Esophagus squamous epithelium (tissue), 5 donors: ENCODE results near the gene ACR. TPM values are rescaled to one million over a fixed set of nuclear protein-coding genes. Genes with fewer than 3 reads are reported as not detected.

Experiments
- DNase-seq: peaks from one replicate; lab custom pipeline; 2025; lab: John Stamatoyannopoulos, UW
- H3K27ac ChIP-seq, 4 donors: fragments of 200-600 bp; sonication (generic); one replicate each; pipeline ENCODE4 v1.5.1; 2016 to 2019; ENCODE audit warnings: mild to moderate bottlenecking in 1 of 4
- H3K27me3 ChIP-seq, 4 donors: fragments of 200-600 bp; sonication (generic); 1 replicate in 3 of 4; 2 replicates in 1 of 4; pipeline versions ENCODE4 v1.5.1 to v1.6.0; 2017 to 2021; ENCODE audit warnings: antibody characterized with exemption in 1 of 4
- H3K36me3 ChIP-seq, 3 donors: fragments of 200-600 bp; sonication (generic); one replicate each; pipeline ENCODE4 v1.5.1; 2016 to 2019
- H3K4me1 ChIP-seq, 3 donors: fragments of 200-600 bp; sonication (generic); one replicate each; pipeline ENCODE4 v1.5.1; 2017 to 2019
- H3K4me3 ChIP-seq, 4 donors: fragments of 200-600 bp; sonication (generic); 1 replicate in 3 of 4; 2 replicates in 1 of 4; pipeline ENCODE4 v1.5.1; 2016 to 2019; ENCODE audit warnings: mild to moderate bottlenecking in 2 of 4, moderate library complexity in 1 of 4
- H3K9me3 ChIP-seq, 3 donors: fragments of 200-600 bp; sonication (generic); one replicate each; pipeline ENCODE4 v1.5.1; 2016 to 2019
- POLR2A ChIP-seq, 4 donors: fragments of 450-650 bp; IDR thresholded peaks; one replicate each; pipeline ENCODE4 v1.6.1; 2017; ENCODE audit warnings: antibody characterized with exemption in 4 of 4, mild to moderate bottlenecking in 4 of 4, moderate library complexity in 3 of 4
- WGBS, 2 donors: methylation state at CpG; one replicate each; pipeline ENCODE4 v1.1.5; 2018; 5-methylcytosine and 5-hydroxymethylcytosine counted together
- intact Hi-C: fragments of 100-400 bp; cut with DNase I; formaldehyde crosslinking; loops from one replicate; pipeline ENCODE4 v1.15.0; 2022
- total RNA-seq, 4 donors: library from RNA; depleted of rRNA; stranded (reverse); fragments of >200 nt; gene quantifications; one replicate each; pipeline ENCODE4 v1.1.0, GENCODE V29; 2016
- TF ChIP-seq, protein P1 (sequence below), 6 experiments: fragments of 450-650 bp in 4 of 6; fragments of 200-600 bp in 2 of 6; sonication (generic) in 2 of 6; IDR thresholded peaks; one replicate each; pipeline ENCODE4 v1.5.1; 2016 to 2019; ENCODE audit warnings: antibody characterized with exemption in 6 of 6, mild to moderate bottlenecking in 4 of 6, moderate library complexity in 4 of 6
- donor health status: DM: yes; HTN: yes; CAD: no.

ACR gene
- total RNA-seq, 4 donors from 2014 or later, result not detected

DNA sequence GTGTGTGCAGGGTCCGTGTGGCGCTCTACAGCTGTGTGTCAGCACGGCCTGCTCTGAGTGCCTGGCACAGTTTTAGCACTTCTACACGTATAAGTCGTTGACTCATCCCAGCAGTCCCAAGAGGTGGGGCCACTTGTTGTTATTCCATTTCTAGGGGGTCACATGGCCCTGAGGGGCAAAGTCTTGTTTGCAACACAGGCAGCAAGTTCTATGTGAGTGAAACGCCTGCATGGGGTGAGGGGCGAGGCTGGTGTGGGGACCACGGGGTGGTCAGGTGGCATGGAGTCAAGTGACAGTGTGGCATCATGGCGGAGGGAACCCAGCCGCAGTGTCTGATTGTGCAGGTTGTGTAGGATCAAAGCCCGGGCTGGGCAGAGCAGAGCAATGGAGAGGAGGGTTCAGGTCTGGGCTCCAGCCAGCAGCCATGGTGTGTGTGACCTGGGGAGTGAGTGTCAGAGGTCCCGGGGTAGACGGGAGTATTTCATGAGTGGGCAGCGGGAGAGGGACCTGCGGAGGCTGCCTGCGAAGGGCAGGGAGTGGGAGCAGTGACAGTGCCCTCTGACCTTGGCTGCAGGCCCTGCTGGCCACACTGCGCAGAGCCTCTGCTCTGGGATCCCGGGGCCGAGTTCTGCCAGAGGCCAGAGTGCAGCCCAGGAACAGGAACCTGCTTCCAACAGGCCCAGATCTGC lies 37.5 kb upstream of the ACR start:
- TF ChIP-seq, protein P1, sequence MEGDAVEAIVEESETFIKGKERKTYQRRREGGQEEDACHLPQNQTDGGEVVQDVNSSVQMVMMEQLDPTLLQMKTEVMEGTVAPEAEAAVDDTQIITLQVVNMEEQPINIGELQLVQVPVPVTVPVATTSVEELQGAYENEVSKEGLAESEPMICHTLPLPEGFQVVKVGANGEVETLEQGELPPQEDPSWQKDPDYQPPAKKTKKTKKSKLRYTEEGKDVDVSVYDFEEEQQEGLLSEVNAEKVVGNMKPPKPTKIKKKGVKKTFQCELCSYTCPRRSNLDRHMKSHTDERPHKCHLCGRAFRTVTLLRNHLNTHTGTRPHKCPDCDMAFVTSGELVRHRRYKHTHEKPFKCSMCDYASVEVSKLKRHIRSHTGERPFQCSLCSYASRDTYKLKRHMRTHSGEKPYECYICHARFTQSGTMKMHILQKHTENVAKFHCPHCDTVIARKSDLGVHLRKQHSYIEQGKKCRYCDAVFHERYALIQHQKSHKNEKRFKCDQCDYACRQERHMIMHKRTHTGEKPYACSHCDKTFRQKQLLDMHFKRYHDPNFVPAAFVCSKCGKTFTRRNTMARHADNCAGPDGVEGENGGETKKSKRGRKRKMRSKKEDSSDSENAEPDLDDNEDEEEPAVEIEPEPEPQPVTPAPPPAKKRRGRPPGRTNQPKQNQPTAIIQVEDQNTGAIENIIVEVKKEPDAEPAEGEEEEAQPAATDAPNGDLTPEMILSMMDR (IDR thresholded peaks at IDR 0.05), result no peak
- no peak for TF ChIP-seq POLR2A (IDR thresholded peaks at IDR 0.05)
- Histone ChIP-seq H3K9me3 (no peaks in the 10 kb centered on the region), H3K36me3 (peaks cover 0 to 46% (median 0%) of the 10 kb centered on the region in 3 donors), H3K4me3 (no peak overlapping the region), H3K4me1 (peaks cover 21 to 45% (median 24%) of the 10 kb centered on the region in 3 donors), H3K27ac (no peak overlapping the region), H3K27me3 (no peaks in the 10 kb centered on the region)
- intact Hi-C loops, result no loop called here
- 73 to 80% methylated on average over 14 to 15 of the region's 19 CpGs for WGBS, 2 donors
- no peak for DNase-seq

DNA sequence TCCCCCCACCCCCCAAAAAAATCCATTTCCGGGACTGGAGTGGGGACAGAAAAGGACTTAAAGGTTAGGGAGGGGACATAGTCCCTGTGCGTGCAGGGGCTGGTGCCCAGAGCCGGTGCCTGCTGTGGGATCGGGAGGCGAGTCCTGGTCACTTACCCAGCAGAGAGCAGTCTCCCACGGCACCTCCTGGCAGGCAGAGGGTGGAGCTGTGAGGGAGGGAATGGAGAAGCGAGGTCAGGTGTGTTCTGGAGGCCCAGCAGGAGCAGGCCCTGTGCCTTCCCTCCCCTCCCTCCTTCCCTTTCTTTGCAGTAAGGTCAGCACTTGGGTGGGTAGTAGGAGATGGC lies 37.0 kb upstream of the ACR start:
- Histone ChIP-seq H3K27me3 (no peaks in the 10 kb centered on the region), H3K27ac (no peak overlapping the region), H3K36me3 (peaks cover 0 to 51% (median 0%) of the 10 kb centered on the region in 3 donors), H3K9me3 (no peaks in the 10 kb centered on the region), H3K4me1 (peaks cover 19 to 39% (median 21%) of the 10 kb centered on the region in 3 donors), H3K4me3 (no peak overlapping the region)
- TF ChIP-seq, protein P1 (IDR thresholded peaks at IDR 0.05), result no peak
- no peak for TF ChIP-seq POLR2A (IDR thresholded peaks at IDR 0.05)
- intact Hi-C loops, result no loop called here
- no peak for DNase-seq
- WGBS, 2 donors, result 71 to 92% methylated on average over 5 to 6 of the region's 7 CpGs

DNA sequence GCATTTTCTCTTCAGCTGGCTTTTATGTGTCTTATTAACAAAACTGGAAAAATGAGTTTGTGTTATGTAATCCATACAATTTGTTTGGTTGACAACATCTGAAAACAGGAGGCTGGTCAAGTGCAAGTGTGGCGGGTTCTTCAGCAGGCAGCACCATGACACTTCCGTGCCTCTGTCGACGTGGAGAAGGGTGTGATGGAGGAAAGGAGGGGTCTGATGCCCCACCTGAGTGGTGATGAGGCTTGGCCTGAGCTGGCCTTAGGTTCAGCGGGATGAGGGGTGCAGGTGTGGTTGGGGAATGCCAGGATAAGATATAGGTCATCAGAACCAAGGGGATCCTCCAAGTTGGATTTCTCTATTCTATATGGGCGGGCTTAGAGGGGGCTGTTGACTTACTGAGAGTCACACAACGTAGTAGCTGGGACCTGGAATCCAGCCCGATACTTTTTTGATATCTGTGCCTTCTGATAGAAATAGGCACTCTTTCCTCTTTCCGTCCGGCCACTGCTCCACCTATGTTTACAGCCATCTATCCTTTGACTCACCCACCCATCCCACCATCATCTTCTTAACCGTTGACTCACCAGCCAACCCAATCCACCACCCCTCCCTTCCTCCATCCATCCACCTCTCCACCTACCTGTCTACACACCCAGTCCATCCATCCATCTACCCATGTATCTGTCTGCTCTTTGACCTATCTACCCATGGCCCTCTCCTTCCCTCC lies 36.4 kb upstream of the ACR start:
- H3K9me3 ChIP-seq, result no peaks in the 10 kb centered on the region
- peaks cover 14 to 34% (median 18%) of the 10 kb centered on the region in 3 donors for H3K4me1 ChIP-seq
- H3K4me3 ChIP-seq, result no peak overlapping the region
- WGBS, 2 donors, result 75 to 84% methylated on average over 10 to 11 of the region's 11 CpGs
- TF ChIP-seq, protein P1 (IDR thresholded peaks at IDR 0.05), result no peak
- TF ChIP-seq POLR2A (IDR thresholded peaks at IDR 0.05), result no peak
- H3K27ac ChIP-seq, result no peak overlapping the region
- no peak for DNase-seq
- intact Hi-C loops, result no loop called here
- peaks cover 0 to 56% (median 0%) of the 10 kb centered on the region in 3 donors for H3K36me3 ChIP-seq
- H3K27me3 ChIP-seq, result no peaks in the 10 kb centered on the region

DNA sequence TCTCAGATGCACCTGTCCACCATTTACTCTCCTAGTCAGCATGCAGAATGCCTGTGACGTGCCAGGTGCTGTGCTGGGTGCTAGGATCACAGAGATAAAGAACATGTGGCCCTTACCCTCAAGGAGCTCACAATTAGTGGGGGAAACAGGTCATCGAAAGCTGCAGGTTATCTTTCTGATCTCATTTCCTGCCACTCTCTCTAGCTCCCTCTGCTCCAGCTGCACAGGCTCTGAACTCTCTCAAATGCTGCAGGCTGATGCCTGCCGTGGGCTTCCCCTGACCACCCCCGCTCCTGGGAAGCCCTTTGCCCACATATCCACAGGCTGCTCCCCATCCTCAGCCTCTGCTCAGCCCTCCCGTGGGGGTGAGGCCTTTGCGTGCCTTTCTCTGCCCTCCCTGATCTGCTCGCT lies 35.7 kb upstream of the ACR start:
- H3K4me1 ChIP-seq, result peaks cover 9 to 27% (median 12%) of the 10 kb centered on the region in 3 donors
- intact Hi-C loops, result no loop called here
- H3K27me3 ChIP-seq, result no peaks in the 10 kb centered on the region
- DNase-seq, result no peak
- H3K4me3 ChIP-seq, result no peak overlapping the region
- H3K27ac ChIP-seq, result no peak overlapping the region
- peaks cover 0 to 57% (median 0%) of the 10 kb centered on the region in 3 donors for H3K36me3 ChIP-seq
- WGBS, 2 donors, result 43 to 76% methylated on average over 7 of the region's 7 CpGs
- H3K9me3 ChIP-seq, result no peaks in the 10 kb centered on the region
- TF ChIP-seq, protein P1 (IDR thresholded peaks at IDR 0.05), result no peak
- TF ChIP-seq POLR2A (IDR thresholded peaks at IDR 0.05), result no peak
